GM18502 (cell line): Measurements from ENCODE around the gene S1PR3.
"Not testable (repeated sequence)": the region's sequence is repeated elsewhere in the genome, so short reads cannot be mapped to it uniquely, and the experiment has no call there.

ENCODE experiments used
- ATAC-seq: cut with Tn5 transposase; IDR thresholded peaks from one replicate; pipeline ENCODE4 v1.9.1; 2021; ENCODE audit warnings: mild to moderate bottlenecking; ENCODE audit not compliant: unreplicated experiment, poor library complexity

The S1PR3 gene

GRCh38 chr9:88991066-88992034, at the start of gene S1PR3:
Gene S1PR3 (plus strand): TSS chr9:88991468. CDS start chr9:89001201, 9,733 bp downstream.
- no peak for ATAC-seq

- not testable (repeated sequence) for ATAC-seq
These were observed 49.7 kb upstream of the S1PR3 start for GRCh38 chr9:88941586-88941985.

- no peak for ATAC-seq
These were observed 48.9 kb upstream of the S1PR3 start for GRCh38 chr9:88942411-88942810.

- ATAC-seq, result no peak
These were observed 45.5 kb upstream of the S1PR3 start for GRCh38 chr9:88945636-88946333.

GRCh38 chr9:88947581-88948573, 43.4 kb upstream of the S1PR3 start:
- ATAC-seq, result no peak

- ATAC-seq, result no peak
These were observed 41.8 kb upstream of the S1PR3 start for GRCh38 chr9:88949425-88949824.

GRCh38 chr9:88949961-88950340, 41.3 kb upstream of the S1PR3 start:
- no peak for ATAC-seq

GRCh38 chr9:88950341-88951154, 40.7 kb upstream of the S1PR3 start:
- no peak for ATAC-seq

- ATAC-seq, result no peak
These were observed 40.1 kb upstream of the S1PR3 start for GRCh38 chr9:88951155-88951542.

- no peak for ATAC-seq
These were observed 39.1 kb upstream of the S1PR3 start for GRCh38 chr9:88952086-88952615.

GRCh38 chr9:88952976-88953375, 38.3 kb upstream of the S1PR3 start:
- ATAC-seq, result no peak

GRCh38 chr9:88953381-88954029, 37.8 kb upstream of the S1PR3 start:
- no peak for ATAC-seq

- ATAC-seq, result no peak
These were observed 37.2 kb upstream of the S1PR3 start for GRCh38 chr9:88954066-88954465.

- ATAC-seq, result no peak
These were observed 33.7 kb upstream of the S1PR3 start for GRCh38 chr9:88957526-88957925.

- ATAC-seq, result no peak
These were observed 31.4 kb upstream of the S1PR3 start for GRCh38 chr9:88959727-88960469.

- ATAC-seq, result no peak
These were observed 30.6 kb upstream of the S1PR3 start for GRCh38 chr9:88960632-88961031.

GRCh38 chr9:88965473-88965872, 25.8 kb upstream of the S1PR3 start:
- ATAC-seq, result no peak
